ENCODE results near the gene LRRC46. TPM values are rescaled to one million over a fixed set of nuclear protein-coding genes. Genes with fewer than 3 reads are reported as not detected.
A peak's percentile ranks its signal among the peaks of the same experiment; 100 is the strongest.

Gene LRRC46
- total RNA-seq, 6 experiments from 2014 or later, result 0.41 to 1.1 (median 0.83) TPM

GRCh38 chr17:47801906-47802305 lies 29.6 kb upstream of the LRRC46 start:
- no peaks in the 10 kb centered on the region for H3K9me3 Mint-ChIP-seq
- DNase-seq, result no peak
- TF ChIP-seq CTCF (IDR thresholded peaks at IDR 0.05), result no peak
- no peaks in the 10 kb centered on the region for H3K4me1 Mint-ChIP-seq (ENCODE audit: low read depth)
- no peak overlapping the region for H3K4me3 Mint-ChIP-seq
- H3K27me3 Mint-ChIP-seq (ENCODE audit: insufficient read depth), result peaks cover 17% of the 10 kb centered on the region
- H3K27ac Mint-ChIP-seq, result no peak overlapping the region
- peaks cover 2% of the 10 kb centered on the region; the same call in 1 of the 2 replicates for H3K36me3 Mint-ChIP-seq (ENCODE audit: low read depth)

GRCh38 chr17:47802341-47803022 lies 29.0 kb upstream of the LRRC46 start:
- Mint-ChIP-seq H3K36me3 (ENCODE audit: low read depth) (peaks cover 8% of the 10 kb centered on the region), H3K9me3 (no peaks in the 10 kb centered on the region), H3K4me1 (ENCODE audit: low read depth) (no peaks in the 10 kb centered on the region), H3K27me3 (ENCODE audit: insufficient read depth) (peaks cover 15% of the 10 kb centered on the region), H3K27ac (no peak overlapping the region), H3K4me3 (no peak overlapping the region)
- peak; percentile 71 for TF ChIP-seq CTCF (IDR thresholded peaks at IDR 0.05)
- DNase-seq, result peak; percentile 33

GRCh38 chr17:47803201-47803600 lies 28.3 kb upstream of the LRRC46 start:
- Mint-ChIP-seq H3K4me1 (ENCODE audit: low read depth) (no peaks in the 10 kb centered on the region), H3K4me3 (no peak overlapping the region), H3K27ac (no peak overlapping the region), H3K27me3 (ENCODE audit: insufficient read depth) (peaks cover 16% of the 10 kb centered on the region), H3K9me3 (no peaks in the 10 kb centered on the region), H3K36me3 (ENCODE audit: low read depth) (peaks cover 12% of the 10 kb centered on the region)
- no peak for TF ChIP-seq CTCF (IDR thresholded peaks at IDR 0.05)
- no peak for DNase-seq

GRCh38 chr17:47803751-47804150 lies 27.7 kb upstream of the LRRC46 start:
- TF ChIP-seq CTCF (IDR thresholded peaks at IDR 0.05), result no peak
- no peaks in the 10 kb centered on the region for H3K9me3 Mint-ChIP-seq

GRCh38 chr17:47804461-47804860 lies 27.0 kb upstream of the LRRC46 start:
- Mint-ChIP-seq H3K4me1 (ENCODE audit: low read depth) (no peaks in the 10 kb centered on the region), H3K36me3 (ENCODE audit: low read depth) (peaks cover 12% of the 10 kb centered on the region), H3K9me3 (no peaks in the 10 kb centered on the region), H3K27ac (no peak overlapping the region), H3K27me3 (ENCODE audit: insufficient read depth) (peaks cover 16% of the 10 kb centered on the region), H3K4me3 (no peak overlapping the region)
- no peak for DNase-seq
- TF ChIP-seq CTCF (IDR thresholded peaks at IDR 0.05), result no peak

More at GRCh38 chr17:47803751-47804150, 27.7 kb upstream of the LRRC46 start:
- Mint-ChIP-seq H3K27ac (no peak overlapping the region), H3K36me3 (ENCODE audit: low read depth) (peaks cover 12% of the 10 kb centered on the region), H3K27me3 (ENCODE audit: insufficient read depth) (peaks cover 16% of the 10 kb centered on the region), H3K4me3 (no peak overlapping the region), H3K4me1 (ENCODE audit: low read depth) (no peaks in the 10 kb centered on the region)
- no peak for DNase-seq

Data from HFFc6 (cell line).